Retinal pigment epithelial cell (primary cell): ENCODE results near the gene RPS29.

Experiments used
- DNase-seq: peaks from one replicate; pipeline ENCODE4 v3.0.0-alpha.2; 2010; ENCODE audit warnings: low read depth
- H3K4me3 ChIP-seq: 2 replicates; pipeline ENCODE4 v1.5.1; 2011; ENCODE audit warnings: mild to moderate bottlenecking, low read length, control low read depth, moderate library complexity
- TF ChIP-seq, protein P1 (sequence below): conservative IDR thresholded peaks from 2 replicates; pipeline ENCODE4 v1.5.1; 2011; ENCODE audit warnings: low read depth, low read length, control low read depth, inconsistent platforms

Gene RPS29

DNA sequence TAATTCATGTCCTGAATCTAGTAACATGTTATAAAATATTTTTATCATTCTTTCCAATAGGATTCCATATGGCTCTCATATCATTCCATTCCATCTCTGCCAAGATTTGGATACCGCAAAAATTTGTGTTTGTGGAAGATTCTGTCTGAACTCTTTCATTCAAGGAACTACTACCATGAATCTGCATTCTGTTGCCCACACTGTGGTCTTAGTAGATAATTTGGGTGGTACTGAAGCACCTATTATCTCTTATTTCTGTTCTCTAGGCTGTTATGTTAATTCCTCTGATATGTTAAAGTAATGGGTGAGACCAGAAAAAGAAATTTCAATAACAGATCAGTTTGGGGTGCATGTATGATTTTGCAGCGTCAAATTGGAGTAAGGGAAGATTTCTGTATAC, 28.0 kb upstream of the RPS29 start:
- TF ChIP-seq, protein P1, sequence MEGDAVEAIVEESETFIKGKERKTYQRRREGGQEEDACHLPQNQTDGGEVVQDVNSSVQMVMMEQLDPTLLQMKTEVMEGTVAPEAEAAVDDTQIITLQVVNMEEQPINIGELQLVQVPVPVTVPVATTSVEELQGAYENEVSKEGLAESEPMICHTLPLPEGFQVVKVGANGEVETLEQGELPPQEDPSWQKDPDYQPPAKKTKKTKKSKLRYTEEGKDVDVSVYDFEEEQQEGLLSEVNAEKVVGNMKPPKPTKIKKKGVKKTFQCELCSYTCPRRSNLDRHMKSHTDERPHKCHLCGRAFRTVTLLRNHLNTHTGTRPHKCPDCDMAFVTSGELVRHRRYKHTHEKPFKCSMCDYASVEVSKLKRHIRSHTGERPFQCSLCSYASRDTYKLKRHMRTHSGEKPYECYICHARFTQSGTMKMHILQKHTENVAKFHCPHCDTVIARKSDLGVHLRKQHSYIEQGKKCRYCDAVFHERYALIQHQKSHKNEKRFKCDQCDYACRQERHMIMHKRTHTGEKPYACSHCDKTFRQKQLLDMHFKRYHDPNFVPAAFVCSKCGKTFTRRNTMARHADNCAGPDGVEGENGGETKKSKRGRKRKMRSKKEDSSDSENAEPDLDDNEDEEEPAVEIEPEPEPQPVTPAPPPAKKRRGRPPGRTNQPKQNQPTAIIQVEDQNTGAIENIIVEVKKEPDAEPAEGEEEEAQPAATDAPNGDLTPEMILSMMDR = no peak
- H3K4me3 ChIP-seq = no peak overlapping the region
- DNase-seq = no peak

DNA sequence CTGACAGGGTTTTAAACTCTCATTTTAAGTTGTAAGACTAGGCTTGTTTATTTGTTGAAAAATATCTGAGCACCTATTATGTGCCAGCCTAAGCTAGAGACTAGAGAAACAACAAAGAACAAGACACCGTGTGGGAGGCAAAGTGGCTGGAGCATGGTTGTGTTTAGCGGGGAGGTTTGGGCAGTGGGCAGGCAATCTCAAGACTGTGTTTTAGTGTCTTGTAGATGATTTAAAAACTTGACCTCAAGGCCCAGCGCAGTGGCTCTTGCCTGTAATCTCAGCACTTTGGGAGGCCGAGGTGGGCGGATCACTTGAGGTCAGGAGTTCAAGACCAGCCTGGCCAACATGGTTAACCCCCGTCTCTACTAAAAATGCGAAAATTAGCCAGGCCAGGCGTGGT, 26.5 kb upstream of the RPS29 start:
- no peak overlapping the region for H3K4me3 ChIP-seq
- no peak for DNase-seq
- TF ChIP-seq, protein P1 = no peak

DNA sequence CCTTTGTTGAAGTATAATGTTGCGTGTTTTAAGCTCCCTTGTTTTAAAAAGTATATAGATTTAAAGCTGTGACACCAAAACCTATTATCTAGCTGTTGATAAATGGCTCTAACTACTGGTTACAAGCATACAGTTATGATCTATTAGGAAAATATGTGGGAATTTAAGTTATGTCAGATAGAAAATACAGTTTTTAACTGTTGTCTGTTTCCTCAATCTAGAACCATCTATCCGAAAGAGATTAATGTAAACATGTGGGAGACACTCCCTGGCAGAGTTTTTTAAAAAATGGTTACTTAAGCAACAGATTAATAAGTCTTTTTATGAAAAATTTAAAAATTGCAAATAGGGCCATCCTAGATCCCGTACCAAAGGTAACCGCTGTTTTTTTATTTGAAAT, 26.1 kb upstream of the RPS29 start:
- TF ChIP-seq, protein P1 = no peak
- no peak for DNase-seq
- no peak overlapping the region for H3K4me3 ChIP-seq

DNA sequence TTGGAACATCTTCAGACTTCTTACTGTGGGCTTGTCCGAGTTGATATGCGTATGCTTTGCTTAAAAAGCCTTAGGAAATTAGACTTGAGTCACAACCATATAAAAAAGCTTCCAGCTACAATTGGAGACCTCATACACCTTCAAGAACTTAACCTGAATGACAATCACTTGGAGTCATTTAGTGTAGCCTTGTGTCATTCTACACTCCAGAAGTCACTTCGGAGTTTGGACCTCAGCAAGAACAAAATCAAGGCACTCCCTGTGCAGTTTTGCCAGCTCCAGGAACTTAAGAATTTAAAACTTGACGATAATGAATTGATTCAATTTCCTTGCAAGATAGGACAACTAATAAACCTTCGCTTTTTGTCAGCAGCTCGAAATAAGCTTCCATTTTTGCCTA, 21.4 kb upstream of the RPS29 start:
- no peak for DNase-seq
- H3K4me3 ChIP-seq = no peak overlapping the region
- TF ChIP-seq, protein P1 = no peak

DNA sequence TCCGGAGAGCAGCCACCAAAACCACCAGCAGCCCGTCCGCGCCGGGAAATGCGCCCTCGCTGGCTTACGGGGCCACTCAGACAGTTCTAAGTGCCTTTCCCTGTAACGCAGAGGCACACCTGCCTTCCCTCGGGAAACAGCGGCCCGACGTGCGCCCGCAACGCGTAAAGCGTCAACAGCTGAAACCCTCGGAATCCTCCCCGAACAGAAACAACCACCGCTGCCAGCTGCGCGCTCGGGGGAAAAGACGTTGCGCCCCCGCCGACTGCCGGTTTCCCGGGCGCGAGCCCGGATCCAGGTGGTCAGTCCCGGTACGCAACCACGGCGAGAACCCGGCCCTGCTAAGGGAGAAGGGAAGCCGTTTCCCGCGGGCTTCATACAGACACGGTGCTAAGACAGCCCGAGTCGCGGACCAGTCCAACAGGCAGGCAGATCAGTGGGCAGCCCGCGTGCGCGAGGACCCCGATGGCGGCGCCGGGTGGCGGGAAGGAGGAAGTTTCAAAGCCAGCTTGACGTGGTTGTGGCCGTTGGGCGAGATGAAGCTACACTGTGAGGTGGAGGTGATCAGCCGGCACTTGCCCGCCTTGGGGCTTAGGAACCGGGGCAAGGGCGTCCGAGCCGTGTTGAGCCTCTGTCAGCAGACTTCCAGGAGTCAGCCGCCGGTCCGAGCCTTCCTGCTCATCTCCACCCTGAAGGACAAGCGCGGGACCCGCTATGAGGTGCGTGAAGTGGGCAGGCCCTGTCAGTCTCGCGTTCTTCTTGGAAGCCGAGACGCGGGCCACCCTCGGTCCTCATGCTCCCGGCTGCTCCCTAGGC, 12.5 kb upstream of the RPS29 start, which contains the start of gene LRR1:
Gene LRR1, plus strand, starts transcription at position 456 of the 816 bp plus-strand sequence. Its CDS starts 81 bp downstream, at position 537.
- no peak for DNase-seq
- peak within 1 kb of the TSS; percentile 70 for H3K4me3 ChIP-seq
- TF ChIP-seq, protein P1 = no peak

DNA sequence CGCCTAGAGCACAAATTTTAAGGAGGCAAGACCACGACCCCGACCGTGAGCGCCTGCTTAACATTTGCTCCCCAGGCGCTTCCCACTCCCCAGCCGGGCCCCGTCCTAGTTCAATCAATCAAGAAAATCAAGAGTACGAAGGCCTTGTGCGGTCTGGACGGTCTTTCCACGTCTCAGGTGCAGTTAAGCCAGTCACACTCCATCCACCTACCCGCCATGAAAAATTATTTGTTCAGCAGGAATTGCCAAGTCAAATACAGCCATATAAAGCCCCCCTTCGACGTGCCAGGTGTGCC, 12.0 kb upstream of the RPS29 start:
- TF ChIP-seq, protein P1 = no peak
- peak overlapping the region; percentile 70 for H3K4me3 ChIP-seq
- DNase-seq = no peak
